Measurements from ENCODE around the gene PIGN.

PIGN gene

GRCh38 chr18:61998335-61998734 lies 188.5 kb downstream of the PIGN start:
- no peak for FAIRE-seq

- FAIRE-seq: no peak
These were observed 191.2 kb downstream of the PIGN start for GRCh38 chr18:61995618-61996017.

GRCh38 chr18:61993831-61994230 lies 193.0 kb downstream of the PIGN start:
- FAIRE-seq: no peak

DNA sequence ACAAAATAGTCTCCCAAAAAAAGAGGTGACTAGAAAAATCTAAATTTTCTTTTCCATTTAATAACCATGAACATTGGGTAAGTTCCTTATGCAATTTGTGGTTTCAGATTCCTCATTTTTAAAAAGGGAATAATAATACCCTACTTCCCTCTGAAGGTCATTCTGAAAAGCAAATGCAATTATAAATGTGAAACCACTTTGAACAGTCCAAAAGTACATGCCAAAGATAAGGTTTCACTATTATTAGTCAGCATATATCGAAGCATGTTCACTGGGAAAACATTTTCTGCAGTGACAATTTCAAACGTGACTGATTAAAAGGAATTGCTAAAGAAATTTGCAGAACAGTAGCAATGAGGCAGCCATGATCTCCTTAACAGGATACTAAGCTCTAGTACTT lies 193.9 kb downstream of the PIGN start:
- FAIRE-seq: no peak

DNA sequence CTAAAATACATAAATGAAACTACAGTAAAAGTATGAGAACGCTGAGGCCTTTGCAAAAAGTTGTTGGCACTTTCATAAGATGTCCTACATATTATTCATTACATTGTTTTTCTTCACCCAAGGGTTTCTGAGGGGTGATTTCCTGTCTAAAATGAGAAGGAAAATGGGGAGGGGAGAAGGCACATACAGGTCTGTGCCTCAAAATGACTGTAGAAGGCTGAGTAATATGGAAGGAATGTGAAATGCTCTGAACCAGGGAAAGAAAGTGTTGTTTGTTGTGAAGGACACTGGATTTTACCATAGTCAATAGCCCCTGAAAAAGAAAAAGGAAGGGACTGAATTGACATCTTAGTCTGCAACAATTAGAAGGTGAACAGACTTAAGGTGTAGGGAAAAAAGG lies 194.6 kb downstream of the PIGN start:
- FAIRE-seq: no peak

DNA sequence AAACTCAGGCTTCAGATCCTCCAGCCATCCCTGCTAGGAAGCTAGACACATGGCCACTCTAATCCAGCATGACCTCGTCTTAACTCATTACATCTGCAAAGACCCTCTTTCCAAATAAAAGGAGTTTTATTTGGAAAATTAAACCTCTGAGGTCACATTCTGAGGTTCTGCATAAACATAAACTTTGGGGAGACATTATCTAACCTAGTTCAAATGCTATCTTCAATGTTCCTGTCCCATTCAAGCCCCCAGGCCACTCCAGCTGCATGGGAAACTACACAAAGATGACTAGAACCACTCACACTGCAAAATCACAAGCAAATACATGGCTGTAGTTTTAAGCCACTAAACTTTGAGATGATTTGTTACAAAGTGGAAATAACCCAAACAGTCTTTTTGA lies 195.0 kb downstream of the PIGN start:
- FAIRE-seq: no peak

- no peak for FAIRE-seq
These were observed 195.7 kb downstream of the PIGN start for GRCh38 chr18:61991201-61991600.
